Measurements from ENCODE around the gene EIF5.

- TF ChIP-seq CTCF (IDR thresholded peaks at IDR 0.05): peak; percentile 7; the same call in 1 of the 2 replicates
- TF ChIP-seq, protein P1, sequence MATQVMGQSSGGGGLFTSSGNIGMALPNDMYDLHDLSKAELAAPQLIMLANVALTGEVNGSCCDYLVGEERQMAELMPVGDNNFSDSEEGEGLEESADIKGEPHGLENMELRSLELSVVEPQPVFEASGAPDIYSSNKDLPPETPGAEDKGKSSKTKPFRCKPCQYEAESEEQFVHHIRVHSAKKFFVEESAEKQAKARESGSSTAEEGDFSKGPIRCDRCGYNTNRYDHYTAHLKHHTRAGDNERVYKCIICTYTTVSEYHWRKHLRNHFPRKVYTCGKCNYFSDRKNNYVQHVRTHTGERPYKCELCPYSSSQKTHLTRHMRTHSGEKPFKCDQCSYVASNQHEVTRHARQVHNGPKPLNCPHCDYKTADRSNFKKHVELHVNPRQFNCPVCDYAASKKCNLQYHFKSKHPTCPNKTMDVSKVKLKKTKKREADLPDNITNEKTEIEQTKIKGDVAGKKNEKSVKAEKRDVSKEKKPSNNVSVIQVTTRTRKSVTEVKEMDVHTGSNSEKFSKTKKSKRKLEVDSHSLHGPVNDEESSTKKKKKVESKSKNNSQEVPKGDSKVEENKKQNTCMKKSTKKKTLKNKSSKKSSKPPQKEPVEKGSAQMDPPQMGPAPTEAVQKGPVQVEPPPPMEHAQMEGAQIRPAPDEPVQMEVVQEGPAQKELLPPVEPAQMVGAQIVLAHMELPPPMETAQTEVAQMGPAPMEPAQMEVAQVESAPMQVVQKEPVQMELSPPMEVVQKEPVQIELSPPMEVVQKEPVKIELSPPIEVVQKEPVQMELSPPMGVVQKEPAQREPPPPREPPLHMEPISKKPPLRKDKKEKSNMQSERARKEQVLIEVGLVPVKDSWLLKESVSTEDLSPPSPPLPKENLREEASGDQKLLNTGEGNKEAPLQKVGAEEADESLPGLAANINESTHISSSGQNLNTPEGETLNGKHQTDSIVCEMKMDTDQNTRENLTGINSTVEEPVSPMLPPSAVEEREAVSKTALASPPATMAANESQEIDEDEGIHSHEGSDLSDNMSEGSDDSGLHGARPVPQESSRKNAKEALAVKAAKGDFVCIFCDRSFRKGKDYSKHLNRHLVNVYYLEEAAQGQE (IDR thresholded peaks at IDR 0.05; ENCODE audit: insufficient read depth in 1 of 2, low read depth in 2 of 2, low read length in 1 of 2): no peak
- TF ChIP-seq SIN3A (IDR thresholded peaks at IDR 0.05; ENCODE audit: borderline replicate concordance, insufficient read depth, low read depth, low read length): no peak
Measured at GRCh38 chr14:103385152-103385928, 51.3 kb downstream of the EIF5 start, which contains the start of gene MARK3.
